Fibroblast of mammary gland (primary cell): ENCODE data around the gene PHF21B.
"Not testable (repeated sequence)": the region's sequence is repeated elsewhere in the genome, so short reads cannot be mapped to it uniquely, and the experiment has no call there.

ENCODE experiments used
- DNase-seq: peaks from one replicate; pipeline ENCODE4 v3.0.0-alpha.2; 2010; ENCODE audit warnings: low read depth
- H3K4me3 ChIP-seq: 2 replicates; pipeline ENCODE4 v1.5.1; 2011; ENCODE audit warnings: low read depth, mild to moderate bottlenecking, low read length, moderate library complexity; ENCODE audit not compliant: control insufficient read depth
- CTCF ChIP-seq: conservative IDR thresholded peaks from 2 replicates; pipeline ENCODE4 v1.5.1; 2011; ENCODE audit warnings: low read depth, low read length, inconsistent platforms; ENCODE audit not compliant: control insufficient read depth, insufficient read depth

Gene PHF21B

GRCh38 chr22:44913198-44913983 is 96.4 kb downstream of the PHF21B start:
- H3K4me3 ChIP-seq = no peak overlapping the region
- no peak for DNase-seq
- TF ChIP-seq CTCF = no peak

GRCh38 chr22:44909241-44909640 is 100.6 kb downstream of the PHF21B start:
- no peak for DNase-seq
- no peak overlapping the region for H3K4me3 ChIP-seq
- TF ChIP-seq CTCF = no peak

GRCh38 chr22:44907765-44908737 is 101.8 kb downstream of the PHF21B start:
- no peak for TF ChIP-seq CTCF
- no peak overlapping the region for H3K4me3 ChIP-seq
- no peak for DNase-seq

GRCh38 chr22:44906999-44907644 is 102.7 kb downstream of the PHF21B start:
- no peak for DNase-seq

GRCh38 chr22:44906248-44906936 is 103.4 kb downstream of the PHF21B start:
- no peak overlapping the region for H3K4me3 ChIP-seq
- TF ChIP-seq CTCF = no peak
- DNase-seq = no peak

More at GRCh38 chr22:44906999-44907644, 102.7 kb downstream of the PHF21B start:
- no peak for TF ChIP-seq CTCF
- no peak overlapping the region for H3K4me3 ChIP-seq

- DNase-seq, H3K4me3 ChIP-seq: not testable (repeated sequence)
These were observed 105.2 kb downstream of the PHF21B start for GRCh38 chr22:44904492-44905152.

GRCh38 chr22:44903164-44903563 is 106.6 kb downstream of the PHF21B start:
- DNase-seq, H3K4me3 ChIP-seq: not testable (repeated sequence)
